HG02610 (cell line): Measurements from ENCODE around the gene CDC42EP3.

ENCODE experiments used
- ATAC-seq: cut with Tn5 transposase; IDR thresholded peaks from one replicate; pipeline ENCODE4 v1.9.1; 2021; ENCODE audit warnings: mild to moderate bottlenecking, moderate library complexity; ENCODE audit not compliant: unreplicated experiment

CDC42EP3 gene

GRCh38 chr2:37619959-37620300 lies 51.5 kb downstream of the CDC42EP3 start:
- ATAC-seq: no peak

- ATAC-seq: no peak
Observed at GRCh38 chr2:37619230-37619958, 52.0 kb downstream of the CDC42EP3 start.

- ATAC-seq: no peak
Observed at GRCh38 chr2:37618326-37618725, 53.1 kb downstream of the CDC42EP3 start.

GRCh38 chr2:37617119-37617892 lies 54.1 kb downstream of the CDC42EP3 start:
- no peak for ATAC-seq

GRCh38 chr2:37616677-37617005 lies 54.8 kb downstream of the CDC42EP3 start:
- no peak for ATAC-seq

GRCh38 chr2:37615804-37616676 lies 55.4 kb downstream of the CDC42EP3 start:
- no peak for ATAC-seq

- no peak for ATAC-seq
Observed at GRCh38 chr2:37614061-37614738, 57.2 kb downstream of the CDC42EP3 start.

- no peak for ATAC-seq
Observed at GRCh38 chr2:37612382-37612781, 59.1 kb downstream of the CDC42EP3 start.

GRCh38 chr2:37610638-37611289 lies 60.7 kb downstream of the CDC42EP3 start:
- no peak for ATAC-seq

- no peak for ATAC-seq
Observed at GRCh38 chr2:37609782-37610181, 61.7 kb downstream of the CDC42EP3 start.

GRCh38 chr2:37604716-37605115 lies 66.7 kb downstream of the CDC42EP3 start:
- no peak for ATAC-seq

- no peak for ATAC-seq
Observed at GRCh38 chr2:37602702-37603101, 68.7 kb downstream of the CDC42EP3 start.

- peak; percentile 62 for ATAC-seq
Observed at GRCh38 chr2:37602040-37602439, 69.4 kb downstream of the CDC42EP3 start.

GRCh38 chr2:37601569-37601968 lies 69.9 kb downstream of the CDC42EP3 start:
- ATAC-seq: no peak

GRCh38 chr2:37600735-37601134 lies 70.7 kb downstream of the CDC42EP3 start:
- peak; percentile 81 for ATAC-seq

GRCh38 chr2:37599688-37600525 lies 71.5 kb downstream of the CDC42EP3 start:
- no peak for ATAC-seq

- ATAC-seq: no peak
Observed at GRCh38 chr2:37593694-37594093, 77.7 kb downstream of the CDC42EP3 start.

- no peak for ATAC-seq
Observed at GRCh38 chr2:37593024-37593423, 78.4 kb downstream of the CDC42EP3 start.
